GM12878 (cell line): Measurements from ENCODE around the gene KLF14. TPM values are rescaled to one million over a fixed set of nuclear protein-coding genes. Genes with fewer than 3 reads are reported as not detected.

Source experiments
- ATAC-seq: fragments of 200-7000 bp; cut with Tn5 transposase; 3 replicates; pipeline ENCODE4 v1.9.1; 2020; ENCODE audit warnings: mild to moderate bottlenecking, moderate library complexity
- BruUV-seq: library from RNA; stranded (reverse); fragments of 400-500 nt; replicated peaks from 2 replicates; lab custom pipeline; 2021; lab: Mats Ljungman, UMichigan
- CTCF ChIA-PET: fragments of 300-600 bp; sonication (Branson Sonifier 250); formaldehyde crosslinking; extraction: SDS; loops from one replicate; lab custom pipeline; 2021; ENCODE audit warnings: inconsistent platforms; lab: Yijun Ruan, JAX
- POLR2A ChIA-PET: fragments of 350-600 bp; formaldehyde crosslinking; extraction: SDS; loops from one replicate; lab custom pipeline; 2021; ENCODE audit warnings: inconsistent platforms; lab: Charles Lee
- RAD21 ChIA-PET: fragments of 300-600 bp; sonication (Branson Sonifier 250); formaldehyde crosslinking; loops from one replicate; lab custom pipeline; 2023; ENCODE audit warnings: antibody characterized with exemption; ENCODE audit not compliant: unreplicated experiment; lab: Charles Lee
- SMC1A ChIA-PET: fragments of 300-600 bp; sonication (Branson Sonifier 250); formaldehyde crosslinking; loops from one replicate; lab custom pipeline; 2023; ENCODE audit not compliant: unreplicated experiment, uncharacterized antibody; lab: Charles Lee
- DNase-seq: peaks from one replicate; pipeline ENCODE4 v3.0.0-alpha.2; 2011; ENCODE audit warnings: low read depth, low spot score
- FAIRE-seq: peaks from 3 replicates; lab custom pipeline; 2011; peaks lifted over from hg19 to GRCh38; lab: Jason Lieb, UNC
- H2AFZ ChIP-seq: 2 replicates; pipeline ENCODE4 v1.6.0; 2011; ENCODE audit warnings: low read depth, low read length, control low read depth; ENCODE audit not compliant: control insufficient read depth
- H3K27ac ChIP-seq: 2 replicates; pipeline ENCODE4 v1.5.1; 2011; ENCODE audit warnings: control low read depth; ENCODE audit not compliant: control insufficient read depth, insufficient read depth
- H3K27me3 ChIP-seq, 2 experiments: replicated peaks in 1 of 2; 2 replicates each; pipeline versions ENCODE4 v1.6.0 to v1.6.1; 2011; ENCODE audit warnings: low read length in 1 of 2; ENCODE audit not compliant: control insufficient read depth in 2 of 2, insufficient read depth in 2 of 2
- H3K36me3 ChIP-seq, 2 experiments: 2 replicates each; pipeline ENCODE4 v1.5.1; 2011; ENCODE audit warnings: low read length in 1 of 2; ENCODE audit not compliant: control insufficient read depth in 2 of 2, insufficient read depth in 2 of 2
- H3K4me1 ChIP-seq: 2 replicates; pipeline ENCODE4 v1.6.1; 2011; ENCODE audit warnings: mild to moderate bottlenecking, low read length, moderate library complexity, mixed read lengths; ENCODE audit not compliant: control insufficient read depth, insufficient read depth
- H3K4me2 ChIP-seq: 2 replicates; pipeline ENCODE4 v1.6.0; 2011; ENCODE audit warnings: control low read depth; ENCODE audit not compliant: control insufficient read depth, insufficient read depth
- H3K4me3 ChIP-seq: fragments of 200-600 bp; sonication (generic); 2 replicates; pipeline ENCODE4 v1.5.1; 2016
- H3K79me2 ChIP-seq: 2 replicates; pipeline ENCODE4 v1.6.0; 2011; ENCODE audit warnings: low read length; ENCODE audit not compliant: control insufficient read depth, insufficient read depth
- H3K9ac ChIP-seq: 2 replicates; pipeline ENCODE4 v1.8.0; 2011; ENCODE audit warnings: low read length, control low read depth, mixed read lengths; ENCODE audit not compliant: control insufficient read depth, insufficient read depth
- H3K9me3 ChIP-seq: replicated peaks from 3 replicates; pipeline ENCODE4 v1.5.1; 2011; ENCODE audit warnings: mild to moderate bottlenecking, low read length; ENCODE audit not compliant: control insufficient read depth, insufficient read depth
- H4K20me1 ChIP-seq: 2 replicates; pipeline ENCODE4 v1.6.0; 2011; ENCODE audit not compliant: control insufficient read depth, insufficient read depth
- ASH2L ChIP-seq: fragments of 300-600, 200-600 bp; sonication (generic); IDR thresholded peaks from 2 replicates; pipeline ENCODE4 v1.6.1; 2017; ENCODE audit warnings: low read depth, mild to moderate bottlenecking, borderline replicate concordance
- BMI1 ChIP-seq: fragments of 450-650 bp; IDR thresholded peaks from 2 replicates; pipeline ENCODE4 v1.6.1; 2016; ENCODE audit warnings: mild to moderate bottlenecking, moderate library complexity, borderline replicate concordance
- HSF1 ChIP-seq: fragments of 150-350 bp; IDR thresholded peaks from 2 replicates; pipeline ENCODE4 v1.6.1; 2014; ENCODE audit warnings: mild to moderate bottlenecking, low read depth, low read length
- IKZF2 ChIP-seq, 2 experiments: fragments of 450-650 bp; IDR thresholded peaks; 2 replicates each; pipeline ENCODE4 v1.6.1; 2017; ENCODE audit warnings: mild to moderate bottlenecking in 2 of 2, moderate library complexity in 2 of 2
- IRF5 ChIP-seq: fragments of 450-650 bp; IDR thresholded peaks from 2 replicates; pipeline ENCODE4 v1.6.1; 2017; ENCODE audit warnings: borderline replicate concordance
- KLF5 ChIP-seq: fragments of 450-650 bp; IDR thresholded peaks from 2 replicates; pipeline ENCODE4 v1.6.1; 2014; ENCODE audit warnings: mild to moderate bottlenecking; ENCODE audit not compliant: partially characterized antibody
- LARP7 ChIP-seq: fragments of 450-650 bp; IDR thresholded peaks from 2 replicates; pipeline ENCODE4 v1.6.1; 2017; ENCODE audit warnings: mild to moderate bottlenecking
- PML ChIP-seq: IDR thresholded peaks from 2 replicates; pipeline ENCODE4 v1.6.1; 2012; ENCODE audit warnings: low read length, inconsistent platforms
- POLR2A ChIP-seq: IDR thresholded peaks from 2 replicates; pipeline ENCODE4 v1.6.1; 2011; ENCODE audit warnings: low read depth, mild to moderate bottlenecking, low read length
- REST ChIP-seq: IDR thresholded peaks from 2 replicates; pipeline ENCODE4 v1.6.1; 2012; ENCODE audit warnings: mild to moderate bottlenecking, low read depth, low read length
- SMAD1 ChIP-seq: fragments of 450-650 bp; IDR thresholded peaks from 2 replicates; pipeline ENCODE4 v1.6.1; 2018; ENCODE audit warnings: mild to moderate bottlenecking, low read depth; ENCODE audit not compliant: partially characterized antibody
- SPI1 ChIP-seq: IDR thresholded peaks from 2 replicates; pipeline ENCODE4 v1.6.1; 2011; ENCODE audit warnings: low read depth, mild to moderate bottlenecking, low read length, moderate library complexity, borderline replicate concordance; ENCODE audit not compliant: insufficient read depth
- ZBTB11 ChIP-seq: fragments of 450-650 bp; formaldehyde crosslinking; IDR thresholded peaks from 2 replicates; pipeline ENCODE4 v1.5.0; 2022; ENCODE audit warnings: mild to moderate bottlenecking, missing genetic modification characterization
- WGBS: methylation state at CpG from one replicate; pipeline ENCODE4 v1.1.6; 2016; ENCODE audit warnings: low lambda C conversion rate; ENCODE audit not compliant: insufficient replicate concordance, insufficient coverage; ENCODE audit errors: missing lambda C conversion rate; 5-methylcytosine and 5-hydroxymethylcytosine counted together
- in situ Hi-C: fragments of 300-500 bp; cut with MboI; formaldehyde crosslinking; loops from 9 replicates; pipeline ENCODE4 v1.14.3; 2018; ENCODE audit warnings: mixed read lengths
- intact Hi-C: fragments of 100-400 bp; cut with micrococcal nuclease; formaldehyde crosslinking; loops from one replicate; pipeline ENCODE4 v1.14.2; 2022; ENCODE audit not compliant: unreplicated experiment
- polyA plus RNA-seq, 11 experiments: library from polyadenylated mRNA; depleted of rRNA in 4 of 11; unstranded in 6 of 11; stranded (reverse) in 5 of 11; fragments of >200 nt; fragmentation: Nextera tagmentation in 4 of 11; fragmentation: Illumina TruSeq in 1 of 11; extraction: Ambion mirVana in 4 of 11; extraction: Trizol in 1 of 11; gene quantifications; 1 replicate in 1 of 11; 2 replicates in 10 of 11; pipeline versions ENCODE4 v1.2.1 to v1.2.3, GENCODE V29; 2011 to 2016; ENCODE audit warnings: inconsistent platforms in 2 of 11, missing spikeins in 2 of 11, low read depth in 1 of 11
- total RNA-seq, 4 experiments: library from RNA; depleted of rRNA in 3 of 4; stranded (reverse); fragments of >200 nt in 3 of 4; fragmentation: Illumina TruSeq in 1 of 4; extraction: Trizol in 1 of 4; gene quantifications; 2 replicates each; pipeline versions ENCODE4 v1.2.1 to v1.2.3, GENCODE V29; 2013 to 2021

Gene KLF14
- total and polyA plus RNA-seq, 10 of the 15 experiments (the other 5 are each of a cell fraction or from before 2014, with no cell fraction given), result 0.06 TPM; not detected in 9

GRCh38 chr7:130723784-130724183 is 10.2 kb downstream of the KLF14 start:
- no peak for FAIRE-seq
- in situ Hi-C loops (no loop called here), intact Hi-C loops (no loop called here)
- no peak for TF ChIP-seq IRF5
- TF ChIP-seq REST, result no peak
- TF ChIP-seq SMAD1, result no peak
- no peak for TF ChIP-seq PML
- TF ChIP-seq POLR2A, result no peak
- TF ChIP-seq LARP7, result no peak
- no peak for TF ChIP-seq IKZF2 (IDR thresholded peaks at IDR 0.05)
- TF ChIP-seq SPI1, result no peak
- TF ChIP-seq ZBTB11 (CRISPR knock-in tag), result no peak
- TF ChIP-seq HSF1, result no peak
- no peak for TF ChIP-seq BMI1
- no peak for TF ChIP-seq KLF5
- TF ChIP-seq ASH2L, result no peak

More at GRCh38 chr7:130723784-130724183, 10.2 kb downstream of the KLF14 start:
- H3K9me3 ChIP-seq, result no peaks in the 10 kb centered on the region
- H4K20me1 ChIP-seq, result no peaks in the 10 kb centered on the region
- ChIA-PET POLR2A (interaction anchor here (0.6 kb wide), 1 partner anchor 346 kb away, joined by 4 read pairs; no protein-coding TSS in a partner anchor), RAD21 (no interaction called here), CTCF (interaction anchor here (1.0 to 1.6 kb wide), 4 partner anchors 34 to 641 kb away, joined by 3 to 8 read pairs (median 5); no protein-coding TSS in a partner anchor), SMC1A (no interaction called here)
- no peak overlapping the region for H3K9ac ChIP-seq
- no peak overlapping the region for H2AFZ ChIP-seq
- BruUV-seq, result no TSS peak
- no peak overlapping the region for H3K4me2 ChIP-seq
- DNase-seq (no peak), ATAC-seq (no peak)
- no peaks in the 10 kb centered on the region for H3K4me1 ChIP-seq
- peaks cover 0 to 4% of the 10 kb centered on the region in 2 experiments; a peak in 3 of 4 replicates for H3K27me3 ChIP-seq
- 41% methylated on average over 4 of the region's 4 CpGs for WGBS
- H3K4me3 ChIP-seq, result no peak overlapping the region
- no peak overlapping the region for H3K27ac ChIP-seq
- H3K36me3 ChIP-seq, result no peaks in the 10 kb centered on the region
- no peaks in the 10 kb centered on the region for H3K79me2 ChIP-seq
